ENCODE measurements around the gene CDR2. TPM values are rescaled to one million over a fixed set of nuclear protein-coding genes. Genes with fewer than 3 reads are reported as not detected.

CDR2 gene
- total and polyA plus RNA-seq, 2 of the 13 experiments (the other 11 are each of a cell fraction or from before 2014, with no cell fraction given) = 59.0 to 78.9 TPM

DNA sequence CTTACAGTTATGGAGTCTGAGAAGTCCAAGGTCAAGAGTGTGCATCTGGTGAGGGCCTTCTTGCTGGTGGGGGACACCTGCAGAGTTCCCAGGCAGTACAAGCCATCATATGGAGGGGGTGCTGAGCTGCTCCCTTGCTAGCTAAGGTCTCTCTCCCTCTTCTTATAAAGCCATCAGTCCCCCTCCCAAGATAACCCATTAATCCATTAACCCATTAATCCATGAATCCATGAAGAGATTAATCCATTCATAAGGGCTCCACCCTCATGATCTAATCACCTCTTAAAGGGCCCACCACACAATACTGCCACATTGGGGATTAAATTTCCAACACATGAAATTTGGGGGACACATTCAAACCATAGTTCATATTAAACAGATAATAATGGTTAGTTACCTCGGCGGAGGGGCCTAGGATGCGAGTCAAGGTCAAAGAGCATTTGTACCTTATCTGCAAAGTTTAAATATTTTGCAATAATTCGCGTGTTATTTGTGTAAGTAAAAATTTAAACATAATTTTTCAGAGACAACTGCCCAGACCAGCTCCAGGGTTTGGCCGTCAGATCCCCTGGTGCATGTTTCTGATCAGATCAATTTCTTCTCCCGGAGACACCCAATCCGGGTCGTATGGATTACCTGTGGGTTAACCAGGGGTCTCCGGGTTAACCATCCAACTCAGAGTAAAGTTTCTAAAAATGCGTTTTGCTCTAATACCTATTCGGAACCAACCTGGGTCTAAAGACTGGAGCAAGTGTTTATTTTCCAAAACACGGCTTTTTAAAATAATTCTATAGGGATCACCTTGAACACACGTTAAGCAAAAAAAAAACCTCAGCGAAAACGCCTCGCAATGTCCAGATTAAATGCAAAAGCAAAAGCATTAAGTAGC lies 78.0 kb downstream of the CDR2 start (continued):
- TF ChIP-seq ZC3H13 (CRISPR knock-in tag; IDR thresholded peaks at IDR 0.05) (no peak), MTA1 (CRISPR knock-in tag; IDR thresholded peaks at IDR 0.05; ENCODE audit: borderline replicate concordance) (no peak), ZNF768 (CRISPR knock-in tag; IDR thresholded peaks at IDR 0.05) (no peak), CREM (IDR thresholded peaks at IDR 0.05) (no peak; the same call in 1 of the 2 replicates), CREM (CRISPR knock-in tag; IDR thresholded peaks at IDR 0.05) (no peak), ZC3H4 (CRISPR knock-in tag; IDR thresholded peaks at IDR 0.05; ENCODE audit: borderline replicate concordance) (no peak), ZNF326 (CRISPR knock-in tag; IDR thresholded peaks at IDR 0.05; ENCODE audit: borderline replicate concordance) (no peak), NFATC3 (CRISPR knock-in tag; IDR thresholded peaks at IDR 0.05) (no peak), ZNF34 (CRISPR knock-in tag; IDR thresholded peaks at IDR 0.05; ENCODE audit: borderline replicate concordance) (no peak), ZNF75D (CRISPR knock-in tag; IDR thresholded peaks at IDR 0.05; ENCODE audit: borderline replicate concordance) (no peak), NRL (CRISPR knock-in tag; IDR thresholded peaks at IDR 0.05; ENCODE audit: borderline replicate concordance) (no peak), GATAD1 (CRISPR knock-in tag; IDR thresholded peaks at IDR 0.05) (no peak), MIXL1 (CRISPR knock-in tag; IDR thresholded peaks at IDR 0.05) (no peak), ZKSCAN8 (CRISPR knock-in tag; IDR thresholded peaks at IDR 0.05; ENCODE audit: borderline replicate concordance) (no peak), ZNF790 (CRISPR knock-in tag; IDR thresholded peaks at IDR 0.05; ENCODE audit: borderline replicate concordance) (no peak), HNRNPUL1 (IDR thresholded peaks at IDR 0.05; ENCODE audit: low read depth, low read length) (no peak), ZFP36L1 (CRISPR knock-in tag; IDR thresholded peaks at IDR 0.05) (no peak), ZNF350 (CRISPR knock-in tag; IDR thresholded peaks at IDR 0.05; ENCODE audit: borderline replicate concordance, low read depth) (no peak), EHMT2 (IDR thresholded peaks at IDR 0.05; ENCODE audit: borderline replicate concordance, low read depth, low read length) (no peak), ZNF296 (CRISPR knock-in tag; conservative IDR thresholded peaks at IDR 0.05) (no peak)
- TF ChIP-seq, protein P1, sequence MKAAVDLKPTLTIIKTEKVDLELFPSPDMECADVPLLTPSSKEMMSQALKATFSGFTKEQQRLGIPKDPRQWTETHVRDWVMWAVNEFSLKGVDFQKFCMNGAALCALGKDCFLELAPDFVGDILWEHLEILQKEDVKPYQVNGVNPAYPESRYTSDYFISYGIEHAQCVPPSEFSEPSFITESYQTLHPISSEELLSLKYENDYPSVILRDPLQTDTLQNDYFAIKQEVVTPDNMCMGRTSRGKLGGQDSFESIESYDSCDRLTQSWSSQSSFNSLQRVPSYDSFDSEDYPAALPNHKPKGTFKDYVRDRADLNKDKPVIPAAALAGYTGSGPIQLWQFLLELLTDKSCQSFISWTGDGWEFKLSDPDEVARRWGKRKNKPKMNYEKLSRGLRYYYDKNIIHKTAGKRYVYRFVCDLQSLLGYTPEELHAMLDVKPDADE (CRISPR knock-in tag; IDR thresholded peaks at IDR 0.05) = no peak; the same call in 1 of the 2 replicates
- TF ChIP-seq, protein P2, sequence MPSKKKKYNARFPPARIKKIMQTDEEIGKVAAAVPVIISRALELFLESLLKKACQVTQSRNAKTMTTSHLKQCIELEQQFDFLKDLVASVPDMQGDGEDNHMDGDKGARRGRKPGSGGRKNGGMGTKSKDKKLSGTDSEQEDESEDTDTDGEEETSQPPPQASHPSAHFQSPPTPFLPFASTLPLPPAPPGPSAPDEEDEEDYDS (CRISPR knock-in tag; IDR thresholded peaks at IDR 0.05) = no peak
- TF ChIP-seq, protein P3, sequence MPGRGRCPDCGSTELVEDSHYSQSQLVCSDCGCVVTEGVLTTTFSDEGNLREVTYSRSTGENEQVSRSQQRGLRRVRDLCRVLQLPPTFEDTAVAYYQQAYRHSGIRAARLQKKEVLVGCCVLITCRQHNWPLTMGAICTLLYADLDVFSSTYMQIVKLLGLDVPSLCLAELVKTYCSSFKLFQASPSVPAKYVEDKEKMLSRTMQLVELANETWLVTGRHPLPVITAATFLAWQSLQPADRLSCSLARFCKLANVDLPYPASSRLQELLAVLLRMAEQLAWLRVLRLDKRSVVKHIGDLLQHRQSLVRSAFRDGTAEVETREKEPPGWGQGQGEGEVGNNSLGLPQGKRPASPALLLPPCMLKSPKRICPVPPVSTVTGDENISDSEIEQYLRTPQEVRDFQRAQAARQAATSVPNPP (CRISPR knock-in tag; IDR thresholded peaks at IDR 0.05) = no peak
- TF ChIP-seq, protein P4, sequence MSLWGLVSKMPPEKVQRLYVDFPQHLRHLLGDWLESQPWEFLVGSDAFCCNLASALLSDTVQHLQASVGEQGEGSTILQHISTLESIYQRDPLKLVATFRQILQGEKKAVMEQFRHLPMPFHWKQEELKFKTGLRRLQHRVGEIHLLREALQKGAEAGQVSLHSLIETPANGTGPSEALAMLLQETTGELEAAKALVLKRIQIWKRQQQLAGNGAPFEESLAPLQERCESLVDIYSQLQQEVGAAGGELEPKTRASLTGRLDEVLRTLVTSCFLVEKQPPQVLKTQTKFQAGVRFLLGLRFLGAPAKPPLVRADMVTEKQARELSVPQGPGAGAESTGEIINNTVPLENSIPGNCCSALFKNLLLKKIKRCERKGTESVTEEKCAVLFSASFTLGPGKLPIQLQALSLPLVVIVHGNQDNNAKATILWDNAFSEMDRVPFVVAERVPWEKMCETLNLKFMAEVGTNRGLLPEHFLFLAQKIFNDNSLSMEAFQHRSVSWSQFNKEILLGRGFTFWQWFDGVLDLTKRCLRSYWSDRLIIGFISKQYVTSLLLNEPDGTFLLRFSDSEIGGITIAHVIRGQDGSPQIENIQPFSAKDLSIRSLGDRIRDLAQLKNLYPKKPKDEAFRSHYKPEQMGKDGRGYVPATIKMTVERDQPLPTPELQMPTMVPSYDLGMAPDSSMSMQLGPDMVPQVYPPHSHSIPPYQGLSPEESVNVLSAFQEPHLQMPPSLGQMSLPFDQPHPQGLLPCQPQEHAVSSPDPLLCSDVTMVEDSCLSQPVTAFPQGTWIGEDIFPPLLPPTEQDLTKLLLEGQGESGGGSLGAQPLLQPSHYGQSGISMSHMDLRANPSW (CRISPR knock-in tag; IDR thresholded peaks at IDR 0.05; ENCODE audit: borderline replicate concordance) = peak; percentile 54

Measured in HepG2 (cell line).